ENCODE data around the gene AGO3. TPM values are rescaled to one million over a fixed set of nuclear protein-coding genes. Genes with fewer than 3 reads are reported as not detected.

Gene AGO3
- total RNA-seq, 4 donors from 2014 or later = 19.9 to 23.3 (median 21.0) TPM

GRCh38 chr1:36118447-36119204 lies 187.7 kb downstream of the AGO3 start:
- WGBS = 55% methylated on average over 6 of the region's 10 CpGs
- Histone ChIP-seq H3K9me3 (no peaks in the 10 kb centered on the region), H3K36me3 (no peaks in the 10 kb centered on the region), H3K27ac (replicated peaks in 1 of 4) (peak overlapping the region; percentile 38 to 76 (median 56)), H3K4me1 (peaks cover 4 to 63% (median 54%) of the 10 kb centered on the region in 4 donors), H3K27me3 (no peaks in the 10 kb centered on the region), H3K4me3 (no peak overlapping the region)
- DNase-seq (ENCODE audit: extremely low spot score) = no peak
- intact Hi-C loops (cut with DNase I) = no loop called here
- TF ChIP-seq POLR2AphosphoS5 (IDR thresholded peaks at IDR 0.05) (no peak), EP300 (IDR thresholded peaks at IDR 0.05) (no peak), POLR2A (IDR thresholded peaks at IDR 0.05; ENCODE audit: low read depth) (no peak), CTCF (IDR thresholded peaks at IDR 0.05) (no peak)

DNA sequence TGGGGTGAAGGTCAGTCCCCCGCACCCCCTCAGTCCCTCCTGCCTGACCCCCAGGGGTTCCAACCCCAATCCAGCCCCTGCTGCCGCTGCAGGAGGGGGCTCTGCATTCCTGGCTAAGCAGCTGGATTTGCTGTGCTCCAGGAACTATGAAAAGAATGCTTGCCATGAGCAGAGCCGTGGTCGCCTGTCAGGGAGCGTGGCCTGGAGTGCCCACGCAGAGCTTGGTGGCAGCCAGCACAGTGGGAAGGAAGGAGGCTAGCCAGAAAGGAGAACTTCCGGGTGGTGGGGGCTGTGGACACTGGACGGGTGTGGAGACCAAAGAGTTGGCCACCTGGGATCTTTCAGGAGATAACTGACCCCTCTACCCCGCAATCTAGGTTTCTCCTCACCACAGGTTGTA lies 188.6 kb downstream of the AGO3 start:
- Histone ChIP-seq H3K27ac (replicated peaks in 1 of 4) (peak overlapping the region; percentile 38 to 76 (median 56)), H3K4me3 (no peak overlapping the region), H3K4me1 (peaks cover 4 to 71% (median 62%) of the 10 kb centered on the region in 4 donors), H3K27me3 (no peaks in the 10 kb centered on the region), H3K9me3 (no peaks in the 10 kb centered on the region), H3K36me3 (no peaks in the 10 kb centered on the region)
- intact Hi-C loops (cut with DNase I) = no loop called here
- TF ChIP-seq POLR2A (IDR thresholded peaks at IDR 0.05; ENCODE audit: low read depth) (no peak), EP300 (IDR thresholded peaks at IDR 0.05) (no peak), CTCF (IDR thresholded peaks at IDR 0.05) (no peak), POLR2AphosphoS5 (IDR thresholded peaks at IDR 0.05) (no peak)
- 51% methylated on average over 9 of the region's 9 CpGs for WGBS
- no peak for DNase-seq (ENCODE audit: extremely low spot score)

Other genes with a start within 250 kb of the AGO3 start
- 10 to 100 TPM; 20.5 to 33.2 (median 28.2) TPM for gene C1orf216, start 212.2 kb upstream of the AGO3 start, total RNA-seq
- under 1 TPM in 3 of 4 donors, not detected in 1; under 0.01 to 0.40 (median 0.17) TPM for gene CLSPN, start 161.1 kb upstream of the AGO3 start, total RNA-seq
- gene AGO4, start 123.1 kb upstream of the AGO3 start, total RNA-seq = 10 to 100 TPM; 25.2 to 42.7 (median 33.0) TPM
- 10 to 100 TPM; 16.2 to 32.6 (median 24.4) TPM for gene AGO1, start 47.9 kb upstream of the AGO3 start, total RNA-seq
- gene TEKT2, start 153.0 kb downstream of the AGO3 start, total RNA-seq = under 1 TPM in 1 of 4 donors, not detected in 3; 0.83 TPM
- 10 to 100 TPM; 23.3 to 45.8 (median 40.8) TPM for gene ADPRS, start 157.8 kb downstream of the AGO3 start, total RNA-seq
- 10 to 100 TPM; 20.7 to 57.4 (median 34.7) TPM for gene COL8A2, start 194.1 kb downstream of the AGO3 start, total RNA-seq
- 100 to 1,000 TPM in 3 of 4 donors, 10 to 100 TPM in 1; 97.9 to 164 (median 122) TPM for gene TRAPPC3, start 218.4 kb downstream of the AGO3 start, total RNA-seq
- 100 to 1,000 TPM; 162 to 263 (median 225) TPM for gene MAP7D1, start 225.1 kb downstream of the AGO3 start, total RNA-seq